ENCODE results near the gene OMP. TPM values are rescaled to one million over a fixed set of nuclear protein-coding genes. Genes with fewer than 3 reads are reported as not detected.
"Not testable (repeated sequence)": the region's sequence is repeated elsewhere in the genome, so short reads cannot be mapped to it uniquely, and the experiment has no call there.

OMP gene
- total RNA-seq, result 1 to 10 TPM in 1 of 2 experiments, not detected in 1; 1.1 TPM
- polyA plus RNA-seq, result not detected
- total RNA-seq, result 0 to 1.5 (median 0.11) reads per million in 6 experiments

GRCh38 chr11:77102246-77103210, at the start of gene OMP:
Gene OMP (plus strand): TSS chr11:77102840. CDS start chr11:77102840, 0 bp downstream.
- POLR2A ChIA-PET, result no interaction called here
- H3K4me1 Mint-ChIP-seq, result no peaks in the 10 kb centered on the region
- H3K36me3 Mint-ChIP-seq, result peaks cover 0 to 2% (median 0%) of the 10 kb centered on the region in 3 donors
- H3K9me3 Mint-ChIP-seq, result no peaks in the 10 kb centered on the region
- ATAC-seq (no peak), DNase-seq (no peak)
- no peak within 1 kb of the TSS for H3K27ac Mint-ChIP-seq
- no peaks in the 10 kb centered on the region for H3K27me3 Mint-ChIP-seq
- no peak within 1 kb of the TSS for H3K4me3 Mint-ChIP-seq

- Mint-ChIP-seq H3K4me1 (peaks cover 0 to 3% (median 0%) of the 10 kb centered on the region in 4 donors), H3K4me3 (no peak overlapping the region), H3K9me3 (peaks cover 0 to 16% (median 3%) of the 10 kb centered on the region in 9 donors), H3K36me3 (peaks cover 0 to 4% (median 4%) of the 10 kb centered on the region in 3 donors), H3K27ac (no peak overlapping the region), H3K27me3 (no peaks in the 10 kb centered on the region)
- ATAC-seq, result no peak
- DNase-seq, result no peak
- POLR2A ChIA-PET, result no interaction called here
Measured at GRCh38 chr11:77053217-77054015, 49.2 kb upstream of the OMP start.

- Mint-ChIP-seq H3K9me3 (peaks cover 0 to 16% (median 3%) of the 10 kb centered on the region in 9 donors), H3K4me1 (peaks cover 0 to under 1% (median 0%) of the 10 kb centered on the region in 4 donors), H3K27me3 (no peaks in the 10 kb centered on the region), H3K27ac (no peak overlapping the region), H3K4me3 (no peak overlapping the region), H3K36me3 (peaks cover 0 to 4% (median 4%) of the 10 kb centered on the region in 3 donors)
- POLR2A ChIA-PET, result no interaction called here
- ATAC-seq, result no peak
- DNase-seq, result no peak
Measured at GRCh38 chr11:77054084-77054483, 48.6 kb upstream of the OMP start.

- POLR2A ChIA-PET, result interaction anchor here (1.4 kb wide), 1 partner anchor 26 kb away, joined by 3 read pairs; no protein-coding TSS in a partner anchor
- Mint-ChIP-seq H3K27me3 (no peaks in the 10 kb centered on the region), H3K36me3 (peaks cover 0 to 4% (median 4%) of the 10 kb centered on the region in 3 donors)
Measured at GRCh38 chr11:77055101-77055561, 47.5 kb upstream of the OMP start.

GRCh38 chr11:77055913-77056312, 46.7 kb upstream of the OMP start:
- Mint-ChIP-seq H3K4me3 (no peak overlapping the region), H3K4me1 (no peaks in the 10 kb centered on the region), H3K27ac (no peak overlapping the region), H3K36me3 (peaks cover 0 to 4% (median 4%) of the 10 kb centered on the region in 3 donors), H3K9me3 (peaks cover 0 to 16% (median 3%) of the 10 kb centered on the region in 9 donors), H3K27me3 (no peaks in the 10 kb centered on the region)
- POLR2A ChIA-PET, result interaction anchor here (1.4 kb wide), 1 partner anchor 26 kb away, joined by 3 read pairs; no protein-coding TSS in a partner anchor
- DNase-seq, result no peak
- no peak for ATAC-seq

More at GRCh38 chr11:77055101-77055561, 47.5 kb upstream of the OMP start:
- ATAC-seq, result no peak
- DNase-seq, result no peak
- Mint-ChIP-seq H3K9me3 (peaks cover 0 to 16% (median 3%) of the 10 kb centered on the region in 9 donors), H3K27ac (no peak overlapping the region), H3K4me3 (no peak overlapping the region), H3K4me1 (no peaks in the 10 kb centered on the region)

GRCh38 chr11:77056814-77057402, 45.7 kb upstream of the OMP start:
- Mint-ChIP-seq H3K27ac (no peak overlapping the region), H3K9me3 (peaks cover 0 to 16% (median 5%) of the 10 kb centered on the region in 9 donors), H3K36me3 (peaks cover 0 to 4% (median 4%) of the 10 kb centered on the region in 3 donors), H3K27me3 (no peaks in the 10 kb centered on the region), H3K4me3 (no peak overlapping the region), H3K4me1 (no peaks in the 10 kb centered on the region)
- no peak for DNase-seq
- ATAC-seq, result no peak
- POLR2A ChIA-PET, result no interaction called here

GRCh38 chr11:77057938-77058474, 44.6 kb upstream of the OMP start:
- H3K27ac Mint-ChIP-seq, result no peak overlapping the region
- no peak for DNase-seq
- POLR2A ChIA-PET, result interaction anchor here (1.3 kb wide), 1 partner anchor 11 kb away, joined by 3 read pairs; no protein-coding TSS in a partner anchor

GRCh38 chr11:77058900-77059299, 43.7 kb upstream of the OMP start:
- Mint-ChIP-seq H3K9me3 (peaks cover 0 to 16% (median 5%) of the 10 kb centered on the region in 9 donors), H3K27ac (no peak overlapping the region), H3K4me3 (no peak overlapping the region), H3K36me3 (peaks cover 0 to 4% (median 4%) of the 10 kb centered on the region in 3 donors), H3K4me1 (no peaks in the 10 kb centered on the region), H3K27me3 (no peaks in the 10 kb centered on the region)
- POLR2A ChIA-PET, result interaction anchor here (1.3 kb wide), 1 partner anchor 12 kb away, joined by 3 read pairs; no protein-coding TSS in a partner anchor
- no peak for ATAC-seq
- no peak for DNase-seq

More at GRCh38 chr11:77057938-77058474, 44.6 kb upstream of the OMP start:
- ATAC-seq, result no peak
- Mint-ChIP-seq H3K36me3 (peaks cover 0 to 4% (median 4%) of the 10 kb centered on the region in 3 donors), H3K4me1 (no peaks in the 10 kb centered on the region), H3K9me3 (peaks cover 0 to 16% (median 5%) of the 10 kb centered on the region in 9 donors), H3K4me3 (no peak overlapping the region), H3K27me3 (no peaks in the 10 kb centered on the region)

GRCh38 chr11:77059806-77060205, 42.8 kb upstream of the OMP start:
- Mint-ChIP-seq H3K9me3 (peaks cover 0 to 16% (median 5%) of the 10 kb centered on the region in 9 donors), H3K36me3 (peaks cover 0 to 4% (median 4%) of the 10 kb centered on the region in 3 donors), H3K27ac (no peak overlapping the region), H3K4me1 (no peaks in the 10 kb centered on the region), H3K4me3 (no peak overlapping the region), H3K27me3 (no peaks in the 10 kb centered on the region)
- no peak for DNase-seq
- POLR2A ChIA-PET, result no interaction called here
- ATAC-seq, result no peak

GRCh38 chr11:77060234-77060633, 42.4 kb upstream of the OMP start:
- POLR2A ChIA-PET, result no interaction called here
- H3K4me1 Mint-ChIP-seq, result no peaks in the 10 kb centered on the region
- H3K27ac Mint-ChIP-seq, result no peak overlapping the region

GRCh38 chr11:77061258-77061657, 41.4 kb upstream of the OMP start:
- H3K4me1 Mint-ChIP-seq, H3K27ac Mint-ChIP-seq, H3K27me3 Mint-ChIP-seq, H3K36me3 Mint-ChIP-seq, H3K4me3 Mint-ChIP-seq, DNase-seq, ATAC-seq: not testable (repeated sequence)
- POLR2A ChIA-PET, result interaction anchor here (0.6 kb wide), 1 partner anchor 12 kb away, joined by 3 read pairs; no protein-coding TSS in a partner anchor
- H3K9me3 Mint-ChIP-seq, result peaks cover 0 to 11% (median 5%) of the 10 kb centered on the region in 9 donors

More at GRCh38 chr11:77060234-77060633, 42.4 kb upstream of the OMP start:
- no peak for DNase-seq
- peaks cover 0 to 16% (median 5%) of the 10 kb centered on the region in 9 donors for H3K9me3 Mint-ChIP-seq
- H3K27me3 Mint-ChIP-seq, result no peaks in the 10 kb centered on the region
- H3K36me3 Mint-ChIP-seq, result peaks cover 0 to 4% (median 4%) of the 10 kb centered on the region in 3 donors
- no peak overlapping the region for H3K4me3 Mint-ChIP-seq
- ATAC-seq, result no peak

All from naive thymus-derived CD8-positive, alpha-beta T cell (primary cell).